ENCODE data around the gene PKD2L1.
"Not testable (repeated sequence)": the region's sequence is repeated elsewhere in the genome, so short reads cannot be mapped to it uniquely, and the experiment has no call there.

PKD2L1 gene

DNA sequence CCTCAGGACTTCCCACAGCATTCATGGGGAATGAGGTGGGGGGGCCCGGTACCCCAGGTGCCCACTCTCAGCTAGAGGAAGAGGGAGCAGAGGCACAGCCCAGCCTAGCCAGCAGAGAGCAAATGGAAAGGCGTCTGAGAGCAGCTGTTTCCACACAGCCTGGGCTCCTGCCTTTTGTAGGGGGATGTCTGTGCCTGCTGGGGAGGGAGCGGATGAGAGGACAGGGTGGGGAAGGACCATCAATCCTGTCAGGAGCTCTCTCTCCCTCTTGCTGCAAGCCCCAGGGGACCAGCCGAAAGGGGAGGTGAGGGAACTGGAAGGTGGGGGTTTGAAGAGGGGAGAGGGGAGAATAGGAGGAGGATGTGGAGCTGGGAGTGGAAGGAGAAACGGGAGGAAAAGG, at the start of gene PKD2L1:
PKD2L1 (minus strand) TSS at position 150 of the 400 bp plus-strand sequence; CDS start at position 25, 125 bp downstream.
- no peak for DNase-seq (ENCODE audit: low read depth in 2 of 2, low spot score in 1 of 2)

DNA sequence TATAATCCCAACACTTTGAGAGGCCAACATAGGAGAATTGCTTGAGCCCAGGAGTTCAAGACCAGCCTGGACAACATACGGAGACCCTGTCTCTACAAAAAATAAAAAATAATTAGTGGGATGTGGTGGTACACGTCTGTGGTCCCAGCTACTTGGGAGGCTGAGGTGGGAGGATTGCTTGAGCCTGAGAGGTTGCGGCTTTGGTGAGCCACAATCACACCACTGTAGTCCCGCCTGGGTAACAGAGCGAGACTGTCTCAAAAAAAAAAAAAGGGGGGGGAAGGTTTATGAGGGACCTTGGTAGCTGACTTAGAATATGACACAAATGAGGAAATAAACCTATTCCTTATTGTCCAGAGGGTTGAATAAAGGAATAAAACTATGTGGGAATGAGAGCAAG, 47.8 kb upstream of the PKD2L1 start:
- no peak for DNase-seq (ENCODE audit: low read depth in 2 of 2, low spot score in 1 of 2)

DNA sequence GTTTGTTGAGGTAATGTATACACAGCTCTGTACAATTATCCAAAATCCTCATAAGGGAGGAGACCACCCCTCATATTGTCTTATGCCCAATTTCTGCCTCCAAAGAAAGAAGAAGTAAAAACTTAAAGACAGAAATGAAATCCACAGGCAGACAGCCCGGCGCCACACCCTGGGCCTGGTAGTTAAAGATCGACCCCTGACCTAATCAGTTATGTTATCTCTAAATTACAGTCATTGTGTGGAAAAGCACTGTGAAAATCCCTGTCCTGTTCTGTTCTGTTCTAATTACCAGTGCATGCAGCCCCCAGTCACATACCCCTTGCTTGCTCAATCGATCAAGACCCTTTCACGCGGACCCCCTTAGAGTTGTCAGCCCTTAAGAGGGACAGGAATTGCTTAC, 46.6 kb upstream of the PKD2L1 start:
- DNase-seq (ENCODE audit: low read depth in 2 of 2, low spot score in 1 of 2), result not testable (repeated sequence)

DNA sequence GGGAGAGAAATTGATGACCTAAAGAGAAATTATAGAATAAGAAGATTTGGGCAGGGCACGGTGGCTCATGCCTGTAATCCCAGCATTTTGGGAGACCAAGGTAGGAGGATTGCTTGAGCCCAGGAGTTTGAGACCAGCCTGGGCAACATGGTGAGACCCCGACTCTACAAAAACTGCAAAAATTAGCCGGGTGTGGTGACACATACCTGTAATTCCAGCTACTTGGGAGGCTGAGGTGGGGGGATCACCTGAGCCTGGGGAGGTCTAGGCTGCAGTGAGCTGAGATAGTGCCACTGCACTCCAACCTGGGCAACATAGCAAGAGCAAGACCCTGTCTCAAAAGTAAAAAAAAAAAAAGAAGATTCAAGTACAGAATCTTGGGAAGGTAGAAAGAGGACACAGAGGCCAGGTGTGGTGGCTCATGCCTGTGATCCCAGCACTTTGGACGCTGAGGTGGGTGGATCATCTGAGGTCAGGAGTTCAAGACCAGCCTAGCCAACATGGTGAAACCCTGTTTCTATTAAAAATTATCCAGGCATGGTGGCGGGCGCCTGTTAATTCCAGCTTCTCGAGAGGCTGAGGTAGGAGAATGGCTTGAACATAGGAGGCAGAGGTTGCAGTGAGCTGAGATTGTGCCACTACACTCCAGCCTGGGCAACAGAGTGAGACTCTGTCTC, 44.8 kb upstream of the PKD2L1 start:
- not testable (repeated sequence) for DNase-seq (ENCODE audit: low read depth in 2 of 2, low spot score in 1 of 2)

DNA sequence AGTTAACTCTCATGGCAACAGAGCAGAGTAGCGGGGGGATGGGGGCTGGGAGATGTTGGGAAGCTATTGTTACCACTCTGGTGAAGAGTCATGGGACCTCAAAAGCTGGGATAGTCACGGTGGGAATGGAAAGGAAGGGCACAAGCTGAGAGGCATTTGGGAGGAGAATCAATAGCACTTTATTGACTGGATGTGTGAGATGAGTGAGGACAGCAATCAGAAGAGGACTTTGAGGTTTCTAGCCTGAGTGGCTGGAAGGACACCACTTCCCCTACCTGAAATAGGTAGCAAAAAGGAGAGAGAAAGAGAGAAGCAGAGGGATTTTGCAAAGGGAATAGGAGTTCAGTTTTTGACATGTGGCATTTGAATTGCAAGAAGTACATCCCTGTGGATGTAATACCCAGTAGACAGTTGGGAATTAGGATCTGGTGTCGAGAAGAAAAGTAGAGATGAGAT, 44.2 kb upstream of the PKD2L1 start:
- no peak for DNase-seq (ENCODE audit: low read depth in 2 of 2, low spot score in 1 of 2)

DNA sequence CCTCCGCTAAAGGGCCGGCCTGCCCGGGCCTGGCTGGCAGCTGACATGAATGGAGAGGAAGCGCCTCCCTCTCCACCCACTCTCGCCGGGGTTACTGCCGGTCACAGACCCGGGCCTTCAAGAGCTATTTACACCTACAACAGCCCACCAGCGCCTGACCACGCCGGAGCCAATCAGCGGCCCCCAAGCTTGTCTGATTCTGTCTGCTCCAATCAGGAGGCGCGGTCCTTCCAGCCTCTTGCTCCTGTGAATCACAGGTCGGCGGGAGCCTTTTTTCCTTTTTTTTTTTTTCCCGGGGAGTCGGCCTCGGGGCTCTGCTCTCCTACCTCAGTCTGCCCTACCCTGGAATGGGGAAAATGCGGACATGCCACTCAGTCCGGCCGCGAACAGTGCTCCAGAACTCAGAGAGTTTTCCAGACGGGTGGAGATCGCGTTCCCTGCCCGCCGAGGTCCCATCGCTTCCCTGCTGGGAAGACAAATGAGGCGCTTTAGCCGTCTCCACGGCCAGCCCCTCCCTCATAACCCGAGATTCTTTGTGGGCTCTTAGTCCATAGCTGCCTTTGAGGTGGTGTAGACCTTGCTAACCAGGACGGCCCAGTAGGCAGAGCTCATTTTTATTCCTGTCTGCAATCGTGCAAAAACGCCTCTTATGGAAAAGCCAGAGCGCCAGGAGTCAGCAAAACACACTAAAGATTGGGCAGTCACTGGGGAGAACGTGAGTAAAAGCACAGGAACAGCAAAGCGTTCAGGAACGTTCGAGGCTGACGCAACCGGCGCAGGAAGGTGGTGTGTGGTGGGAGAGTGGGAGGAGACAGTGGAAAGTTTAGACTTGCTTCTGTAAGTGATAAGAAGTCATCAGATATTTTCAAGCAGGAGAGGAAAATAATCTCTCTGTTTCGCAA, 43.5 kb upstream of the PKD2L1 start:
- peak; percentile 51 to 67 for DNase-seq (ENCODE audit: low read depth in 2 of 2, low spot score in 1 of 2)

DNA sequence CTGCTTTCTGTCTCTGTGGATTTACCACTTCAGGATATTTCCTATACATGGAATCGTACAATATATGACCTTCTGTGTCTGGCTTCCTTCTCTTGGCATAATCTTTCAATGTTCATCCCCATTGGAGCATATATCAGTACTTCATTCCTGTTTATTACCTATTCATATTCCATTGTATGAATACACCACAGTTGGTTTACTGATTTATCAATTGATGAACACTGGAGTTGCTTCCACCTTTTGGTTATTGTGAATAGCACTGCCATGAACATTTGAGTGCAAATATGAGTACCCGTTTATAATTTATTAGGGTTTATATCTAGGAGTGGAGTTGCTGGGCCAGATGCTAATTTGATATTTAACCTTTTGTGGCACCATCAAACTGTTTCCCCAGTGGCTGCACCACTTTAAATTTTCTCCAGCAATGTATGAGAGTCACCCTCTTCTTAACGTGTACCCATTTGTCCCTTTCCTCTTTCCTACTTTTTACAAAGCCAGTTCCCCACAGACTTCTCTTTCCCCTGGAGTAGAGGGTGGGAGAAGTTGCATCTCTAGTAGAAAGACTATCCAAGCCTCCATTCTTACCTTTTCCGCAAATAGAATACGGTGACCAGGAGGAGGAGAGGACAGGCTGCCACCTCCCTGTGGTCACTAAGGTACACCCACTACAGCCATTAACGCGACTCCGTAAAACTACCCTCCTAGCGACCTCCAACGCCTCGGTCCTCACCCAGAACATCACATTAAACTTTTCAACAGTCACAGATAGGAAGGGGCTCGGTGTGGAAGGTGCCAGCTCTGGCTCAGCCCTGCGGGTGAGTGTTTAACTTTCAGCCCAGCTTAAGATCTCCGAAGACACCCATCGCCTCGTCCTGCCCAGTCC, 42.6 kb upstream of the PKD2L1 start:
- DNase-seq (ENCODE audit: low read depth in 2 of 2, low spot score in 1 of 2), result no peak

DNA sequence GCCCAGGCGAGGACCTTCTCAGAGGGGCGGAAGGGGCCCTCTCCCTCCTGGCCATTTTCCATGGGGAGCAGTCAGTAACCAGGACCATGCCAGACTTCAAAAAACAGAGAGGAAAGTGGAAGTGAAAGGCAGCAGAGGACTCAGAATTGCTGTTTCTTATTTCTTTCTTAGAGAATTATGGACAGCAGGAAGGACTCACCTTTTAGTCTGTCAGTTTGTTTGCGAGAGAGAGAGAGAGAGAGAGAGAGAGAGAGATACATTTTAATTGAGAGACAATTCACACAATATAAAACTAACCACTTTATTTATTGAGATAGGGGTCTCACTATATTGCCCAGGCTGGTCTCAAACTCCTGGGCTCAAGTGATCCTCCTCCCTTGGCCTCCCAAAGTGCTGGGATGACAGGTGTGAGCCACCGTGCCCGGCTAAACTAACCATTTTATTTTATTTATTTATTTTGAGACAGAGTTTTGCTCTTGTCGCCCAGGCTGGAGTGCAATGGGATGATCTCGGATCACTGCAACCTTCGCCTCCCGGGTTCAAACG, 41.5 kb upstream of the PKD2L1 start:
- DNase-seq (ENCODE audit: low read depth in 2 of 2, low spot score in 1 of 2), result no peak

DNA sequence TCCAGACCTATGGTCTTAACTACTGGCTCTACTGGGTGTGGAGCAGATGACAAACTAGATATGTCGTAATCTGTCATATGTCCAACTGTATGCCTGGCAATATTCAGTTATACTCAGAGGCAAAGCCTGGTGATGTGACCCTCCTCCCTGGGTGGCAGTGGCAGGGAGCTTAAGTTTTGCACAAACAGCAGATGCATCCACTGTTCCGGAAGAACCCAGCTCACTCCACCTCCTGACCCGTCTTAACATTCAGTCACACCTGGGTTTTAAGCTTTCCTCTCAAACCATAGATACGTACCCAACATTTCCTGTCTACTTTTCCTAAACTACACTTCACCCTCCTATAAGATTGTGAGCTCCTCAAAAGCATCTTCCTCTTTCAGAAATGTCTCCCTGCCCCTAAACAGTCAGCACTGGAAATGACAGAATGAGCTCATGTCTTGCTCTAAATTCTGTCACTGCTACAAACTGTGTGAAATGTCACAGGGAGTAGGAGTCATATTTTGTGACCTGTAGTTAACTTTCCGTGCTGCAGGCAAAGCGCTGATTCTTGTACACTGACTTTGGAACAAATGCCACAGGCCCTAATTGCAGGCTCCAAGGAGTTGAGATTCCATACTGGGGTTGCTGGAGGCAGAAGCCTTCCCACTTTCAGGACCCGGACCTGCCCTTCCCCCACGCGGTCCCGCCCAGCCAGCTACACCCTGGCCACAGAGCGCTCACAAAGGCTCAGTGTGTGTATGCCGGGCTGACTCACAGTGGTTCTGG, 40.9 kb upstream of the PKD2L1 start:
- DNase-seq (ENCODE audit: low read depth in 2 of 2, low spot score in 1 of 2), result peak in 1 of 2 donors; percentile 18

DNA sequence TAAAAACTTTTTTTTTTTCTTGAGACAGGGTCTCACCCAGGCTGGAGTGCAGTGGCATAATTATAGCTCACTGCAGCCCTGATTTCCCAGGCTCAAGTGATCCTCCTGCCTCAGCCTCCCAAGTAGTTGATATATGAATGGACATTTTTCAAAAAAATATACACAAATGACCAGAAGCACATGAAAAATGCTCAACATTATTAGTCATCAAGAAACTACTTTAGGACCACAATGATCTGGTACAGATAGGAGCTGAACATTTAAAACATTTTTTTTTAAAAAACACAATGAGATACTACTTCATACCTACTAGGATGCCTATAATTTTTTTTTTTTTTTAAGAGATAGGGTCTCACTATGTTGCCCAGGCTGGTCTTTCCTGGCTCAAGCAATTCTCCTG, 38.7 kb upstream of the PKD2L1 start:
- no peak for DNase-seq (ENCODE audit: low read depth in 2 of 2, low spot score in 1 of 2)

DNA sequence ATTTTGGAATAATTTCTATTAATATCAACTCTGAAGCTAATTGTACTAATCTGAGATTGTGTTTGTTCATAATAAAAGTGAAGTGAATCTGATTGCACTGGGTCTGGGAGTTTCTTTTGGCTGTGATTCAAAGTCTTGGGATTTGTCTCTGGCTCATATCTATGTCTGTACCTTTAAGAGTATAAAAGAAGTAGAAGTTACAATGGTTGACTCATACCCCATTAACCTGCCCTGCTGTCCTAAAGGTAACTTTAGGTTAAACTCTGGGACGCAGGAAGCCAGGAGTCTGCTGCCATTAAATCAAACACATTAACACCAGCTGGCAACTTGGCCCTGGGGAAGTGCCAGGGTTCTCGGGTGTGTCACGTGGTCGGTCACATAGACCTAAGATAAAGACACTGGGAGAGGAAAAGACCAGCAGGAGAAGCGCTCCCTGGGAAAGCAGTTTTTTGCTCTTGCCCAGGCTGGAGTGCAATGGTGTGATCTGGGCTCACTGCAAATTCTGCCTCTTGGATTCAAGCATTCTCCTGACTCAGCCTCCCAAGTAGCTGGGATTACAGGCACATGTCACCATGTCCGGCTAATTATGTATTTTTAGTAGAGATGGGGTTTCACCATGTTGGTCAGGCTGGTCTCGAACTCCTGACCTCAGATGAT, 34.8 kb upstream of the PKD2L1 start:
- no peak for DNase-seq (ENCODE audit: low read depth in 2 of 2, low spot score in 1 of 2)

DNA sequence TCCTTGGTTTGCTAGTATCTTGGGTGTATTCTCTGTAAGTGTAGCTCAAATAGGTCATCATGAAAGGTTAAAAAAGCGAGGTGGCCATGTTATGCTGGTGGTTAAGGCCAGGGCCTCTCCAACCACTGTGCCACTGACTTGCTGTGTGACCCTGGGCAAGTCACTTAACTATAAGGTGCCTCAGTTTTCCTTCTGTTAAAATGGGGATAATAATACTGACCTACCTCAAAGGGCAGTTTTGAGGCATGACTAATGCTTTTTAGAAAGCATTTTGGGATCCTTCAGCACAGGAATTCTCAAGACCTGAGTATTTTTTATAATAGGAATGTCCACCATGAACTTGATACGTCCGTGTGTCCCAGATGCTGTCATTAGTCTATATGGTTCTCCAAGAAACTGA, 34.1 kb upstream of the PKD2L1 start:
- no peak for DNase-seq (ENCODE audit: low read depth in 2 of 2, low spot score in 1 of 2)

DNA sequence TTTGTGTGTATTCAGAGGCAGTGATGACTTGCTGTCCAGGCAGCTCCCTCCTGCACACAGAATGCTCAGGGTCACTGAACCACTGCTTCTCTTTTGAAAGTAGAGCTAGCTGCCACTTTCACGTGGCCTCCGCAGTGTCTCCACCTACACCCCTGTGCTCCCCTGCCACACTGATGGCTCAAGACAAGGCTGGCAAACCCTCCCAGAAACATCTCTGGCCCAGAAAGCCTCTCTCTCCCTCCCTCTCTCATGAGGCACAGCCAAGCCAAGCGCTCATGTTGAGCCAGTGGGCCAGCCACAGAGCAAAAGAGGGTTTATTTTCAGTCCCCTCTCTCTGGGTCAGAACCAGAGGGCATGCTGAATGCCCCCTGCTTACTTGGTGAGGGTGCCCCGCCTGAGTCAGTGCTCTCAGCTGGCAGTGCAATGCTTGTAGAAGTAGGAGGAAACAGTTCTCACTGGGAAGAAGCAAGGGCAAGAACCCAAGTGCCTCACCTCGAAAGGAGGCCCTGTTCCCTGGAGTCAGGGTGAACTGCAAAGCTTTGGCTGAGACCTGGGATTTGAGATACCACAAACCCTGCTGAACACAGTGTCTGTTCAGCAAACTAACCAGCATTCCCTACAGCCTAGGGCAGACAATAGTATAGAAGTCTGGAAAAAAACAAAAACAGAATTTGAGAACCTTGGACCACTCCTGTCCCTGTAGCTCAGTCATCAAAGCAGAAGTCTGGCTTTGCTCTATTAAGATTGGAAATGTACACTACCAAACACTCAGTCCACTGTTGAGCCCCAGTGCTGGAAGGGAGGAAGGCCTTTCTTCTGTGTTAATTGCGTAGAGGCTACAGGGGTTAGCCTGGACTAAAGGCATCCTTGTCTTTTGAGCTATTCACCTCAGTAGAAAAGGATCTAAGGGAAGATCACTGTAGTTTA, 32.8 kb upstream of the PKD2L1 start:
- no peak for DNase-seq (ENCODE audit: low read depth in 2 of 2, low spot score in 1 of 2)

DNA sequence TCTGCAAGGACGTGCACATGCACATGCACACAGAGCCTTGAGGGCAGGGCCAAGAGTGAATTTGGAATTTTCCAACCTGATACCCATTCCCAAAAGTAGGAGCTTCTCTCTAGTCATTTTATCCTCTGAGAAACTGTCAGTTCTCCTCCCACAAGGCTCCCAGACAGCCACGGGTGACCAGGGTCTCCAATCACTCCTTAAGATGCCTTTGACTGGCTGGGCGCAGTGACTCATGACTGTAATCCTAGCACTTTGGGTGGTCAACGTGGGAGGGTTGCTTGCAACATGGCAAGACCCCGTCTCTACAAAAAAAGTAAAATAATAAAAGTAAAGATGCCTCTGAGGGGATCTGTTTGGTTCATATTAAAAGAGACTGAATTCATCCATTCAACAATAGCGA, 30.2 kb upstream of the PKD2L1 start:
- no peak for DNase-seq (ENCODE audit: low read depth in 2 of 2, low spot score in 1 of 2)

DNA sequence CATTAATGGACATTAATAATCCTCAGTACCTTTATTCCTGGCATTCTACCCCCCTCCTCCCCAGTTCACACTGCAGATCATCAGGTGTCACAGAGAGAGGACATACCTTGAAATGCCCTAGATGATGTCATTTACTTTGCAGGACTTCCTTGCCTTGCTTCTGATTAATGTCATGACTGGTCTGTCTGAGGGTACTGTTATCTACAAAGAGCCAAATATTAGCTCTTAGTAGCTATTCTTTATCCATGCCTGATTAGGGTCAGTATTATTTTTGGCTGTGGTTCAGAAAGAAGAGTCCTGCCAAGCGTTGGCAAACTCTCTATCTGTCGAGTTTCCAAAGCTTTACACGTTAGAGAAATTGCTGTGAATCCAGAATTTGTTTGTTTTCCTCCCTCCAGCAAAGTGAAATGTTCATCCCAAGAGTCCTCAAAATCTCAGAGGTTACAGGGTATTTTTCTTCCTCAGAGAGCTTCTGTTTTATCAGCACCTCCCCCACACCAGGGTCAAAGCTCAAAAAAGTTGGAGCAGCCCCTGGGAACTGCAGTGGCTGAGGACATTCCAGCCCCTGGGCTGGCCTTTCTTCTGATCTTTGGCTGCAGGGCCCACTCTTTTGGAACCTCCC, 29.6 kb upstream of the PKD2L1 start:
- DNase-seq (ENCODE audit: low read depth in 2 of 2, low spot score in 1 of 2), result no peak

DNA sequence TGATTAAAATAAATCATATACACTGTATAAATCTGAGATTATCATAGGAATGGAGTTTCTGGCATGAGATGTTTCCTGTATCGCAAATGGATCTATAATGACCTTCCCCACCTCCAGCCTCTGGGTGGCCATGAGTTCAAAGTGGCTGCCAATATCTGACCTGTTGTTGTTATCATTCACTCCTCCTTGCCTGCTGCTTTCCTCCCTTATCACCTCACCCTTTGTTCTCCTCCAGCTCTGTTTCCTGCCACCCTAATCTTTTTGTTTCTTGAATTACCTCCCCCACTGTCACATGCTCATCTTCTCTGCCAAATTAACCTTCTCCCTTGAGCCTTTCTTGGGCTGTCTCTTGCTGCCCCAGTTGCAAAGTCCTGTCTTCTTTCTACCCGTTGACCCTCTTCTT, 29.0 kb upstream of the PKD2L1 start:
- DNase-seq (ENCODE audit: low read depth in 2 of 2, low spot score in 1 of 2), result no peak

DNA sequence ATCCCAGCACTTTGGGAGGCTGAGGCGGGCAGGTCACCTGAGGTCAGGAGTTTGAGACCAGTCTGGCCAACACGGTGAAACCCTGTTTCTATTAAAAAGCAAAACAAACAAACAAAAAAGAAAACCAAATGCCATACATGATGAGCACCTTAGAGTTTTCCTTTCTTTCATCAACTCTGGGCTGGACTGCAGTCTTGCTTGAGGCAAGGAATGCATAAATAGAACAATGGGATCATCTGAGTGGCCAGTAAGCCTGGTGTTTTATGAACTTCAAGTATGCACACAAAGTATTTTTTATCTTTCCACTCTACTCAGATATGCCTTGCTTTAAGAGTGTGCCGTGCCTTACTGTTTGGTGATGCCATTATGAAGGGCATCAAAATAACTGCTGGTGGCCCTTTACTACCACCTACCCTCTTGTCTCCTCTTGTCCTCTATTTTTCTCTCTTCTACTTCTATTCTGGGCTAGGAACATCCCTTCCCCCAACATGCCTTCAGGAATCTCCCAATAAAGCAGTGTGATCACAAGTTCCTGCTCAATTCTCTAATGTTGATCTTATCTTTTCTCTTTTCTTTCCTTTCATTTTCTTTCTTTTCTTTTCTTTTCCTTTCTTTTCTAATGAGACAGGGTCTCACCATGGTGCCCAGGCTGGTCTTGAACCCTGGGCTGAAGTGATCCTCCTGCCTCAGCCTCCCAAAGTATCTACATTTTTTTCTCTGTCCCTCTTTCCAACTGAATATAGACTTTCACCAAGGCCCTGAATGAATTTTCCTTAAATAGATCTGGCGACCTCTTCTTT, 27.2 kb upstream of the PKD2L1 start:
- no peak for DNase-seq (ENCODE audit: low read depth in 2 of 2, low spot score in 1 of 2)

All from stimulated activated CD8-positive, alpha-beta memory T cell treated with anti-CD3 and anti-CD28 coated beads, Interleukin-4, amount 100 ng/mL, for 1 hour (primary cell).